Endothelial cell of umbilical vein (primary cell): Measurements from ENCODE around the gene NDRG2.

Source experiments
- CTCF ChIP-seq, 2 donors: IDR thresholded peaks; 1 replicate in 1 of 2; 2 replicates in 1 of 2; pipeline ENCODE4 v1.5.1; 2011; ENCODE audit warnings: low read length in 2 of 2, mild to moderate bottlenecking in 2 of 2, moderate library complexity in 2 of 2, control low read depth in 1 of 2, inconsistent platforms in 1 of 2, low read depth in 1 of 2; ENCODE audit not compliant: insufficient read depth in 1 of 2; ENCODE audit errors: extremely low read depth in 1 of 2
- EZH2 ChIP-seq: IDR thresholded peaks from 2 replicates; pipeline ENCODE4 v1.6.1; 2012; ENCODE audit warnings: borderline replicate concordance, low read depth, mild to moderate bottlenecking, moderate library complexity, low read length, inconsistent platforms; ENCODE audit not compliant: severe bottlenecking
- GATA2 ChIP-seq: IDR thresholded peaks from 2 replicates; pipeline ENCODE4 v1.7.0; 2011; ENCODE audit warnings: low read depth, mild to moderate bottlenecking, moderate library complexity, mixed read lengths, low read length; ENCODE audit not compliant: insufficient read length, insufficient read depth
- JUN ChIP-seq: IDR thresholded peaks from 2 replicates; pipeline ENCODE4 v1.6.1; 2011; ENCODE audit warnings: borderline replicate concordance, low read depth; ENCODE audit not compliant: insufficient read length, insufficient read depth
- POLR2A ChIP-seq: IDR thresholded peaks from 2 replicates; pipeline ENCODE4 v1.6.1; 2012; ENCODE audit warnings: low read depth, mild to moderate bottlenecking, control low read depth, low read length
- POLR2AphosphoS5 ChIP-seq: IDR thresholded peaks from 2 replicates; pipeline ENCODE4 v1.6.1; 2012; ENCODE audit warnings: low read depth, mild to moderate bottlenecking, control low read depth, low read length, moderate library complexity; ENCODE audit not compliant: insufficient read depth

- TF ChIP-seq CTCF (IDR thresholded peaks at IDR 0.05; ENCODE audit: extremely low read depth in 1 of 2, insufficient read depth in 1 of 2, low read depth in 1 of 2, low read length in 2 of 2), result no peak
- no peak for TF ChIP-seq EZH2
- no peak for TF ChIP-seq POLR2A
- no peak for TF ChIP-seq GATA2
- no peak for TF ChIP-seq JUN
- no peak for TF ChIP-seq POLR2AphosphoS5
These were observed 29.4 kb upstream of the NDRG2 start for GRCh38 chr14:21054123-21054767.
